Measurements from ENCODE around the gene HDGFL1. TPM values are rescaled to one million over a fixed set of nuclear protein-coding genes. Genes with fewer than 3 reads are reported as not detected.

The HDGFL1 gene
- polyA plus RNA-seq, 1 donor = not detected

GRCh38 chr6:22590423-22590822, 21.1 kb downstream of the HDGFL1 start:
- no peak for DNase-seq

GRCh38 chr6:22593895-22594294, 24.5 kb downstream of the HDGFL1 start:
- DNase-seq = no peak

- DNase-seq = no peak
Observed at GRCh38 chr6:22596011-22596410, 26.6 kb downstream of the HDGFL1 start.

- no peak for DNase-seq
Observed at GRCh38 chr6:22598339-22598738, 29.0 kb downstream of the HDGFL1 start.

- DNase-seq = no peak
Observed at GRCh38 chr6:22600059-22600458, 30.7 kb downstream of the HDGFL1 start.

- no peak for DNase-seq
Observed at GRCh38 chr6:22601984-22602383, 32.6 kb downstream of the HDGFL1 start.

GRCh38 chr6:22605736-22606135, 36.4 kb downstream of the HDGFL1 start:
- no peak for DNase-seq

- no peak for DNase-seq
Observed at GRCh38 chr6:22610127-22610526, 40.8 kb downstream of the HDGFL1 start.

- no peak for DNase-seq
Observed at GRCh38 chr6:22612236-22612635, 42.9 kb downstream of the HDGFL1 start.

- DNase-seq = no peak
Observed at GRCh38 chr6:22613051-22613450, 43.7 kb downstream of the HDGFL1 start.

GRCh38 chr6:22613695-22614094, 44.3 kb downstream of the HDGFL1 start:
- DNase-seq = no peak

GRCh38 chr6:22614547-22614946, 45.2 kb downstream of the HDGFL1 start:
- DNase-seq = no peak

GRCh38 chr6:22621028-22621427, 51.7 kb downstream of the HDGFL1 start:
- no peak for DNase-seq
